Activated CD4-positive, alpha-beta T cell treated with anti-CD3 and anti-CD28 coated beads, Interleukin-2, Interleukin-6, amounts not matched to agents 100 ng/mL and 50 ng/mL, durations not matched to agents 16 hours and 8 hours (primary cell): ENCODE results near the gene OR1M1.

Experiments used
- DNase-seq: peaks from one replicate; pipeline ENCODE4 v3.0.0-alpha.2; 2020

OR1M1 gene

DNA sequence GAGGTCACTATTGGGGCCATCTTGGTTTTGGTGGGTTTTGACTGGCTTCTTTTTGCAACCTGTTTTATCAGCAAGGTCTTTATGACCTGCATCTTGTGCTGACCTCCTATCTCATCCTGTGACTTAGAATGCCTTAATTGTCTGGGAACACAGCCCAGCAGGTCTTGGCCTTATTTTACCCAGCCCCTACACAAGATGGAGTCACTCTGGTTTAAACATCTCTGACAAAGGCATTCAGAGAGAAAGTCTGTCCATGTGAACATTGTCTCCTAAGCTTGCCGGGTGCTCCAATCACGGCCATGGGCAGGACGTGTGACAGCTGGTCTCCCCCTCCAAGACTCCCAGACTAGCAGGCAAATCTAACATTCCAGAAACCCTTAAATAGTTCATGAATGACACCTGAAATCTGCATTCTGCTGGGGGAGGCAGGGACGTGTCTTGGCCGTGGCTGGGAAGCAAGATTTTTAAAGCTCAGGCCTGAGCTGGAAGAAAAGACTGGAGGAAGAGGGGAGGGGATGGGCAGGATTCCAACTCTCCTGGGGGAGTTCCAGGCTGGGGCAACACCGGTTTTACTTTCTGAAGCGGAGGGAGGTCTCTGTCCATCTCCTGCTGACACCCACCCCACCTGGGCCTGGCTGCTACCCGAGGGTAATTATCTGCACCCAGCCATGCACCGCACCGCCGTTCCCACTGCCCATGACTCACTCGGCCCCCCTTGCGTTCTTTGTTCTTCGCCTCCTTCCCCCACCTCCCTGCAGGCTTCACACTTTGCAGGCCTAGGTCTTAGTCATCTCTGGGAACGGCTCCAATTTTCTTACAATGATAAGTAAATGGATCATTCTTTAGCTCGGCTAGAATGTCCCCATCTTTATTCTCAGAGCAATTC is 11.6 kb upstream of the OR1M1 start:
- no peak for DNase-seq

GRCh38 chr19:9076901-9077300 is 10.0 kb upstream of the OR1M1 start:
- DNase-seq, result no peak

- DNase-seq, result no peak
These were observed 8.2 kb upstream of the OR1M1 start for GRCh38 chr19:9078651-9079050.

DNA sequence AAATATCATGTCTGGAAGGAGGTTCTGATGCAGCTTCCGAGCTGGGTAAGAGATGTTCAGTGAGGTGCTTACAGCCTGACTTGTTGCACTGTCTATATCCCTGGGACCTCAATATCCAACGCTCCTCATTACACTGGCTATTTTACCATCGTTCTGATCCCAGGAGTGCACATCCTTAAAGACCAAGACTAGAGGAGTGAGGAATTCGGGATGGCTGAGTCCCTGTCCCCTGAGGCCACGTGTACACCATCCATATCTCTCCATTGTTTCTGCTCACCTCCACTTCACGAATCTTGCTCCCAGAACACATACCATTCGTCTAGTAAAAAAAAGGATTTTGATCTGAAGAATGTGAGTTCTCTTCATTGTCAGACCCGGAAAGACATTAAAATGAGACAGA is 20.5 kb downstream of the OR1M1 start, which contains the start of gene OR7G2:
Gene OR7G2, minus strand, starts transcription at position 101 of the 400 bp plus-strand sequence. CDS start 4,232 bp downstream, outside the sequence.
- no peak for DNase-seq

DNA sequence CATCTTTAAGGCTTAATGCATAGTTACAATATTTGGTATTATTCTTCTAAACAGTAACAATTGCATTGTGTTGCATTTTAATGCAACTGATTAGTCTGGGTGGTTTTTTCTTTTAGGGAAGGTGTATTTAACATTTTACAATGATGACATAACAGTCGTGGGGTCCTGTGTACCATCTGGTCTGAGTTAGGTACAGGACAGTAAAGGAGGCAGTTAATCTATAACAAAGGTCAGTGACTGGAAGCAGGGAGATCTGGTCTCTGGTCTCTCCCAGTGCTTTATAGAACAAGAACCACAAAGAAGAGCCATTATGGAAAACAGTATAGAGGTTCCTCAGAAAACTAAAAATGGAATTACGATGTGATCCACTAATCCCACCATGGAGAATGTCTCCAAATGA is 23.1 kb downstream of the OR1M1 start:
- no peak for DNase-seq

- DNase-seq, result no peak
These were observed 28.5 kb downstream of the OR1M1 start, which contains the start of gene OR7G1 for GRCh38 chr19:9115307-9115813. Gene OR7G1 (minus strand): TSS chr19:9115763. CDS start chr19:9115763, 0 bp downstream.

DNA sequence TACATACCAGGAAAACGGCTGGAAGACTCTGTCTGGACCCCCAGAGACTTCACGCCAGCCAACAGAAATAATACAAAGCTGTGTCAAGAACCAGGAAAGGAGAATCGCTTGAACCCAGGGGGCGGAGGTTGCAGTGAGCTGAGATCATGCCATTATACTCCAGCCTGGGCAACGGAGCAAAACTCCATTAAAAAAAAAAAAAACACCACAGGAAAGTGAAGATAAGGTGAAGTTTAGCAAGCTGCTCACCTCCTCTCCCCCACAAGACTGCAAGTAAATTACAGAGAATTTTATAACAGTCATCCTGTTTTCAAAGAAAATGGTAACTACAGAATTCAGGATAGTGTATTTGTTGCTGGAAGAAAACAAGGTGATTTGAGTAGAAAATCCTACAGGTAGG is 29.7 kb downstream of the OR1M1 start:
- no peak for DNase-seq

- no peak for DNase-seq
These were observed 40.1 kb downstream of the OR1M1 start, which contains the start of gene OR7G3 for GRCh38 chr19:9126900-9127405. Gene OR7G3 (minus strand): TSS chr19:9126950. CDS start chr19:9126950, 0 bp downstream.

DNA sequence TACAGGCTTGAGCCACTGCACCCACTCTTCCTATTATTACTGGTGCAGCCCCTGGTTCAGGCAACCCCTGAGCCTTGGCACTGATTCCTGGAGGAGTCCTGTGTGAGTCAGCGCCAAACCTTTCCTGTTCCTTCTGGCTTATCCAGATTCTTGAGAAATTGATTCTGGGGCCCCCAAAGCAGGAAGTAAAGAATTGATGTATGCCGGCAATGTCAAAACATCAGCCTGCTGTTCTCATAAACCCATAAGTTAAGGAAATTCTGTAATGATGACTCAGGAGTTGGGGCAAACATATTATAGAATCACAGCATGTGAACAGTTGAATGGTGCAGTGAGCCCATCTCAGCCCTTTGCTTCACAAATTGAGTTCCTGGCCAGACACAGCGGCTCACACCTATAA is 41.3 kb downstream of the OR1M1 start:
- DNase-seq, result no peak

GRCh38 chr19:9130965-9131364 is 44.1 kb downstream of the OR1M1 start:
- no peak for DNase-seq

- no peak for DNase-seq
These were observed 45.6 kb downstream of the OR1M1 start for GRCh38 chr19:9132422-9132821.

DNA sequence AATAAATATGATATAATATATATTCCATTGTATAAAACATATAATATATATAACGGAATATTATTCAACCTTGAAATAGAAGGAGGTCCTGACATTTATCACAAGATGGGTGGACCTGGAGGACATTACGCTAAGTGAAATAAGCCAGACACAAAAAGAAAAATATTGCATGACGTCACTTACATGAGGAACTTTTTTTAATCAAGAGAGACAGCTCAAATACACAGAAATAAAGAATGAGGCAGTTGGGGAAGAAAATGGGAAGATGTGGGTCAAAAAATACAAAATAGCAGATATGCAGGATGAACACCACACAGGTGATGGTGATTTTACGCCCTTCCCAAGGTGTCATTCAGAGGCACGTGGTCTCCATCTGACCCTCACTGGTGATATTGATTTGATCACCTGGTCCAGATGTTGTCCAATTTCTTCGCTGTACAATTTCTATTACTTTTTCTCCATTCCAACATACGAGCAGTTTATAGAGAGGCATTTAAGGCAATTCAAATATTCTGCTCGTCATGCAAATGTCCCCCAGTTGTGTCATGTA is 52.8 kb downstream of the OR1M1 start:
- DNase-seq, result no peak

DNA sequence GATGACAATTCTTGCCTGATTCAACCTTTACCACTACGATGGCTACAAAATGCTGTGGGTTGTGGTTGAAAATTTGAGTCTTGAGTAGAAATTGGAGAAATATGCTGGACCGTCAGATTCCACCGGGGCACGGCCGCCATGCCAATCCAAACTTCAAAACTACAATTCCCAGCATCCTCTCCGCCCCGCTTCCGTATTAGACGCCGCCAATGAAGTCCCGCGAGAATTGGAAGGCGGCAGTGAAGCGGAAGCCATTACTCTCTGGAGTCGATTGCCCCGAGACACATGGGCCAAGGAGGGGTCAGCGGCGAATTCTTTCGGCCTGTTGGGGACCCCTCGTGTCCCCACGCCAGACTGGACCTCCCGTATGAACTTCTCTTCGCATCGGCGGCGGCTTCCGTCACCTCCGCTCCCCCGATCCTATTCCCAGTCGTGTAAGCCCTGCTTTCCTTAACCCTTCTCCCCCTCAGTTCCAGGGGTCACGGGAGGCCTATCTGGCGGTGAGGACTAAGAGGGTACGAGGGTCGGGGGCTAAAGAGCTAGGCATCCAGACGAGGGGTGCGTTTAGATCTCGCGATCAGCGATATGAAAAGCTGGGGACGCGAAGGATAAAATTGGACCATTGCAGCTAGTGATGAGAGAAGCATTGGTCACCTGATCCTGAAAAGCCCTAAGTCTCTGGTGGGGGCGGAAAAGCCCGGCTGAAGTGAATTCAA is 53.5 kb downstream of the OR1M1 start, which contains the start of gene ZNF317:
Gene ZNF317, plus strand, starts transcription at position 239 of the 716 bp plus-strand sequence. CDS start 15,620 bp downstream, outside the sequence.
- peak; percentile 94 for DNase-seq

DNA sequence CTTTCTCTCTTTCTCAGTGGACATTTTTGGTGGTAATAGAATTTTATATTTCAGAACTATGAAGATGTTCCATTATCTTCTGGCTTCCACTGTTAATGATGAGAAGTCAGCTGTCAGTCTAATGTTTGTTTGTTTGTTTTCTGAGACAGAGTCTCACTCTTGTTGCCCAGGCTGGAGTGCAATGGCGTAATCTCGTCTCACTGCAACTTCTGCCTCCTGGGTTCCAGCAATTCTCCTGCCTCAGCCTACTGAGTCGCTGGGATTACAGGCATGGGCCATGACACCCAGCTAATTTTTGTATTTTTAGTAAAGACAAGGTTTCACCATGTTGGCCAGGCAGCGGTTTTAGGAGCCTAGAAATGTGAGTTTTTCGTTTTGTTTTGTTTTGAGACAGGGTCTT is 58.1 kb downstream of the OR1M1 start:
- no peak for DNase-seq
